Stimulated activated CD8-positive, alpha-beta memory T cell treated with anti-CD3 and anti-CD28 coated beads, Interleukin-7, amount 100 ng/mL, for 24 hours (primary cell): ENCODE results near the gene TIGD1.
"Not testable (repeated sequence)": the region's sequence is repeated elsewhere in the genome, so short reads cannot be mapped to it uniquely, and the experiment has no call there.

Experiments
- DNase-seq: peaks from one replicate; pipeline ENCODE4 v3.0.0-alpha.2; 2020; ENCODE audit warnings: low read depth

Gene TIGD1

GRCh38 chr2:232570481-232570880, 20.1 kb upstream of the TIGD1 start:
- not testable (repeated sequence) for DNase-seq

- no peak for DNase-seq
Measured at GRCh38 chr2:232569541-232569940, 19.2 kb upstream of the TIGD1 start.

GRCh38 chr2:232568161-232568560, 17.8 kb upstream of the TIGD1 start:
- no peak for DNase-seq

- DNase-seq, result no peak
Measured at GRCh38 chr2:232567721-232568120, 17.4 kb upstream of the TIGD1 start.

- no peak for DNase-seq
Measured at GRCh38 chr2:232563580-232563979, 13.2 kb upstream of the TIGD1 start.

GRCh38 chr2:232562515-232563151, 12.3 kb upstream of the TIGD1 start:
- no peak for DNase-seq

GRCh38 chr2:232556426-232556825, 6.1 kb upstream of the TIGD1 start:
- no peak for DNase-seq

GRCh38 chr2:232551776-232552175, 1.4 kb upstream of the TIGD1 start:
- DNase-seq, result no peak

GRCh38 chr2:232551250-232551638, 887 bp upstream of the TIGD1 start:
- DNase-seq, result no peak

- no peak for DNase-seq
Measured at GRCh38 chr2:232549655-232550353, 553 bp downstream of the TIGD1 start.

GRCh38 chr2:232547991-232548390, 2.4 kb downstream of the TIGD1 start:
- DNase-seq, result no peak

- DNase-seq, result no peak
Measured at GRCh38 chr2:232545511-232546375, 4.6 kb downstream of the TIGD1 start.

GRCh38 chr2:232544674-232545073, 5.7 kb downstream of the TIGD1 start:
- DNase-seq, result no peak

GRCh38 chr2:232543928-232544631, 6.3 kb downstream of the TIGD1 start:
- DNase-seq, result no peak

GRCh38 chr2:232543491-232543890, 6.9 kb downstream of the TIGD1 start:
- no peak for DNase-seq

GRCh38 chr2:232542715-232543467, 7.5 kb downstream of the TIGD1 start:
- no peak for DNase-seq

- DNase-seq, result no peak
Measured at GRCh38 chr2:232541961-232542714, 8.2 kb downstream of the TIGD1 start.

GRCh38 chr2:232541195-232541960, 9.0 kb downstream of the TIGD1 start:
- no peak for DNase-seq

GRCh38 chr2:232540441-232541041, 9.8 kb downstream of the TIGD1 start:
- no peak for DNase-seq
